ENCODE measurements around the gene SMARCD1.

The SMARCD1 gene

GRCh38 chr12:50061171-50061570, 24.0 kb upstream of the SMARCD1 start:
- Histone ChIP-seq H3K27me3 (ENCODE audit: insufficient read depth, low read length) (peaks cover 8% of the 10 kb centered on the region; the same call in 1 of the 2 replicates), H3K9ac (ENCODE audit: low read length) (no peak overlapping the region), H3K79me2 (ENCODE audit: insufficient read depth, low read length) (no peaks in the 10 kb centered on the region), H3F3A (ENCODE audit: insufficient read depth, low read length) (no peaks in the 10 kb centered on the region), H3K9me2 (ENCODE audit: low read depth, low read length) (no peaks in the 10 kb centered on the region), H3K36me3 (ENCODE audit: insufficient read depth, low read length) (no peaks in the 10 kb centered on the region), H3K4me1 (ENCODE audit: insufficient read depth, low read length, severe bottlenecking) (peaks cover 30% of the 10 kb centered on the region), H2AFZ (ENCODE audit: low read length) (no peak overlapping the region), H3K9me3 (ENCODE audit: low read length) (no peaks in the 10 kb centered on the region), H3K4me2 (ENCODE audit: low read length) (no peak overlapping the region), H3K4me3 (ENCODE audit: low read depth, low read length, poor library complexity, severe bottlenecking) (no peak overlapping the region), H4K20me1 (ENCODE audit: insufficient read depth, low read length) (no peaks in the 10 kb centered on the region), H3K27ac (ENCODE audit: low read depth, low read length, poor library complexity, severe bottlenecking) (no peak overlapping the region)
- TF ChIP-seq EZH2 (IDR thresholded peaks at IDR 0.05; ENCODE audit: borderline replicate concordance, low read length) (no peak), CTCF (IDR thresholded peaks at IDR 0.05; ENCODE audit: low read length) (no peak)

- Histone ChIP-seq H3K36me3 (ENCODE audit: insufficient read depth, low read length) (no peaks in the 10 kb centered on the region), H3K9me3 (ENCODE audit: low read length) (no peaks in the 10 kb centered on the region), H3K27ac (ENCODE audit: low read depth, low read length, poor library complexity, severe bottlenecking) (no peak overlapping the region), H3K27me3 (ENCODE audit: insufficient read depth, low read length) (peaks cover 2% of the 10 kb centered on the region; the same call in 1 of the 2 replicates), H3K4me1 (ENCODE audit: insufficient read depth, low read length, severe bottlenecking) (peaks cover 25% of the 10 kb centered on the region), H2AFZ (ENCODE audit: low read length) (no peak overlapping the region), H4K20me1 (ENCODE audit: insufficient read depth, low read length) (no peaks in the 10 kb centered on the region), H3K4me2 (ENCODE audit: low read length) (no peak overlapping the region), H3K9me2 (ENCODE audit: low read depth, low read length) (no peaks in the 10 kb centered on the region), H3K79me2 (ENCODE audit: insufficient read depth, low read length) (no peaks in the 10 kb centered on the region), H3F3A (ENCODE audit: insufficient read depth, low read length) (no peaks in the 10 kb centered on the region), H3K4me3 (ENCODE audit: low read depth, low read length, poor library complexity, severe bottlenecking) (no peak overlapping the region), H3K9ac (ENCODE audit: low read length) (no peak overlapping the region)
- TF ChIP-seq CTCF (IDR thresholded peaks at IDR 0.05; ENCODE audit: low read length) (no peak), EZH2 (IDR thresholded peaks at IDR 0.05; ENCODE audit: borderline replicate concordance, low read length) (no peak)
These were observed 23.0 kb upstream of the SMARCD1 start for GRCh38 chr12:50061946-50062686.

DNA sequence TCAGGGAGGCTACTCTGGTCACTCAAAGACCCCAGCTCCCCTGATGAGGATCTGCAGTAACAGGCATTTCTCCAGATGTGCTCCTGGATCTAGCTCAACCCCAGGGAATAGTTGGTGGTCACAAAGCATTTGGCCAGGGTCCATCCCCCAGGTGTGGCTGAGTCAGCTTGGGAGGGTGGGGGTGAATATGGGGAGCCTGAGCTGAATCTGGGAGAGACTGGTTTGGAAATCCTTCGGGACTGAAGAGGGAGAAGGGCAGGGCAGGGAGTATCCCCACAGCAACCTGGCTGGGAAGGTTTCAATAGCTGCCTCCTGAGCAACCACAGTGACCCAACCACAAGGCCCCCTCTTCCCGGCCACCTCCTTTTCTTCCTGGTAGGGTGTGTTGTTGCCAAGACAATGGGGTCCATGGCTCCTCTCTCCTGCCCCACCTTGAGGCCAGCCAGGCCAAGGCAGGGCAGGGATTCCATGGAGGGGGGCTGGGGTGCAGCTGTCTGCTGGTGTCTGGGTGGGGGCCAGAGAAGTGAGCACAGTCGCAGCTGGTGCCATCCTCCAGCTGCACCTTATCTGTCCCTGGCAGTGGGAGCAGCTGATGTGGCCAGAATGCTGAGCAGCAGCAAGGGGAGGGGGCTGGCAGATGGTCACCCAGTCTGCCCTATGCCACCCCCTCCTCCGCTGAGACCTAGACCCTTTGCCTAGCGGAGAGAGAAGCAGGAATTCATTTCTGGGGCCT, 22.2 kb upstream of the SMARCD1 start:
- Histone ChIP-seq H3F3A (ENCODE audit: insufficient read depth, low read length) (no peaks in the 10 kb centered on the region), H3K4me2 (ENCODE audit: low read length) (no peak overlapping the region), H3K36me3 (ENCODE audit: insufficient read depth, low read length) (no peaks in the 10 kb centered on the region), H3K27me3 (ENCODE audit: insufficient read depth, low read length) (peaks cover 2% of the 10 kb centered on the region; the same call in 1 of the 2 replicates), H3K9me3 (ENCODE audit: low read length) (no peaks in the 10 kb centered on the region), H2AFZ (ENCODE audit: low read length) (no peak overlapping the region), H3K9me2 (ENCODE audit: low read depth, low read length) (no peaks in the 10 kb centered on the region), H4K20me1 (ENCODE audit: insufficient read depth, low read length) (no peaks in the 10 kb centered on the region), H3K27ac (ENCODE audit: low read depth, low read length, poor library complexity, severe bottlenecking) (no peak overlapping the region), H3K9ac (ENCODE audit: low read length) (no peak overlapping the region), H3K79me2 (ENCODE audit: insufficient read depth, low read length) (no peaks in the 10 kb centered on the region), H3K4me3 (ENCODE audit: low read depth, low read length, poor library complexity, severe bottlenecking) (no peak overlapping the region), H3K4me1 (ENCODE audit: insufficient read depth, low read length, severe bottlenecking) (peaks cover 20% of the 10 kb centered on the region)
- TF ChIP-seq EZH2 (IDR thresholded peaks at IDR 0.05; ENCODE audit: borderline replicate concordance, low read length): no peak
- no peak for TF ChIP-seq CTCF (IDR thresholded peaks at IDR 0.05; ENCODE audit: low read length)
